ENCODE data around the gene SPRYD3.

The SPRYD3 gene

GRCh38 chr12:53047221-53048032, 31.8 kb downstream of the SPRYD3 start:
- TF ChIP-seq TCF12 (IDR thresholded peaks at IDR 0.05; ENCODE audit: low read depth) (peak; percentile 34), ZBTB7A (IDR thresholded peaks at IDR 0.05; ENCODE audit: low read depth) (no peak; the same call in none of the 2 replicates), CREB1 (IDR thresholded peaks at IDR 0.05; ENCODE audit: low read depth) (0 out of 2 replicates have a peak, but pooled peaks have one; percentile 11), EGR1 (IDR thresholded peaks at IDR 0.05) (peak; percentile 20; the same call in 1 of the 2 replicates), TEAD4 (IDR thresholded peaks at IDR 0.05) (0 out of 2 replicates have a peak, but pooled peaks have one; percentile 16), TAF1 (IDR thresholded peaks at IDR 0.05; ENCODE audit: low read depth) (no peak; the same call in 1 of the 2 replicates), EP300 (IDR thresholded peaks at IDR 0.05; ENCODE audit: borderline replicate concordance) (no peak), YY1 (IDR thresholded peaks at IDR 0.05; ENCODE audit: low read depth) (0 out of 2 replicates have a peak, but pooled peaks have one; percentile 14), RAD21 (IDR thresholded peaks at IDR 0.05; ENCODE audit: low read depth) (peak; percentile 7; the same call in 1 of the 2 replicates)
- TF ChIP-seq, protein P1, sequence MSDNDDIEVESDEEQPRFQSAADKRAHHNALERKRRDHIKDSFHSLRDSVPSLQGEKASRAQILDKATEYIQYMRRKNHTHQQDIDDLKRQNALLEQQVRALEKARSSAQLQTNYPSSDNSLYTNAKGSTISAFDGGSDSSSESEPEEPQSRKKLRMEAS (IDR thresholded peaks at IDR 0.05), result peak; percentile 41; the same call in 1 of the 2 replicates

DNA sequence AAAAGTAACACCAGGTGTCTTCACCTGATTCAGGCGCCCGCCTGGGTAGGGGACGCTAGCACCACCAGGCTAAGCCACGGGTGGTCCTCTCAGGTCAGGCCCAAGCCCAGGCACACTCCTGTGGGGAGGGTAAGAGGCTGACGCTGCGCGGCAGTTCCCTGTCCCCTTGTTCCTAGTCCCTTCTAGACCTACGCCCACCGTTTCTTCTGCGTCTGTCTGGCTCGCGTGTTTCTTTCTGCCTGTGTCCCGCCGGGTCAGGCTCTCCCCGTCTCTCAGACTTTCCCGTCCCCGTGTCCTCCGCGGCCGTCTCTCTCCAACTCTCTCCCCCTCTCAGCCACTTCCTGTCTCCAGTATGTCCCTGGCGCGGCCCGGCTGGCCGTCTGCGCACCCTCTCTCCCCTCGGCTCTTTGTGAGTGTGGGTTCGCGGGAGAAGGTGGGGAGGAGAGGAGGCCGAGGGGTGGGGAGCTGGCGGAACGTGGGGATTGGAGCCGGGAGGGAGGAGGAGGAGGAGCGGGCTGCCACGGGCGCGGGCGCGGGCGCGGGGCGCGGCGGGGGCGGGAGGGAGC, 32.5 kb downstream of the SPRYD3 start:
- TF ChIP-seq EP300 (IDR thresholded peaks at IDR 0.05; ENCODE audit: borderline replicate concordance), result peak; percentile 31; the same call in 1 of the 2 replicates
- TF ChIP-seq ZBTB7A (IDR thresholded peaks at IDR 0.05; ENCODE audit: low read depth), result peak; percentile 78
- no peak; the same call in none of the 2 replicates for TF ChIP-seq TCF12 (IDR thresholded peaks at IDR 0.05; ENCODE audit: low read depth)
- TF ChIP-seq USF1 (IDR thresholded peaks at IDR 0.05), result peak; percentile 40
- TF ChIP-seq TAF1 (IDR thresholded peaks at IDR 0.05; ENCODE audit: low read depth), result peak; percentile 67
- no peak for TF ChIP-seq EGR1 (IDR thresholded peaks at IDR 0.05)
- TF ChIP-seq, protein P1 (IDR thresholded peaks at IDR 0.05), result peak; percentile 60; the same call in 1 of the 2 replicates
- no peak; the same call in 1 of the 2 replicates for TF ChIP-seq TEAD4 (IDR thresholded peaks at IDR 0.05)

DNA sequence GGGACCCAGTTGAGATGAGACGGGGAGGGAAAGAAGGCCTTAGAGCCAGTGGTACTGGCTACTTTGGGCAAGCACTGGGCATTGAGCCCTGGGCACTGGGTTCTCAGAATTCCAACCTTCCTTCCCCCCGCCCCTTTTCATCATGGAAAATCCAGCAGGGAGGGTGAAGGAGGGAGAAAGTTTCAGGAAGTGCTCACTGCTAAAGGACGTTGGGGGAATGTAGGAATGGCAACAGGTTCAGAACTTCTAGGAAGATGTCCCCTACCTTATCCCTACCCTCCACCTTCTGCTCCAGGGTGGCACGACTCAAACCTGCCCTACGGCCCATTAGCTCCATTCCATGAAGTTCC, 33.5 kb downstream of the SPRYD3 start:
- TF ChIP-seq CEBPB (IDR thresholded peaks at IDR 0.05), result no peak
- TF ChIP-seq FOXM1 (IDR thresholded peaks at IDR 0.05; ENCODE audit: borderline replicate concordance, low read depth), result no peak
- no peak for TF ChIP-seq TCF12 (IDR thresholded peaks at IDR 0.05; ENCODE audit: low read depth)
- TF ChIP-seq NFIC (IDR thresholded peaks at IDR 0.05), result no peak
- no peak for TF ChIP-seq EP300 (IDR thresholded peaks at IDR 0.05; ENCODE audit: borderline replicate concordance)

DNA sequence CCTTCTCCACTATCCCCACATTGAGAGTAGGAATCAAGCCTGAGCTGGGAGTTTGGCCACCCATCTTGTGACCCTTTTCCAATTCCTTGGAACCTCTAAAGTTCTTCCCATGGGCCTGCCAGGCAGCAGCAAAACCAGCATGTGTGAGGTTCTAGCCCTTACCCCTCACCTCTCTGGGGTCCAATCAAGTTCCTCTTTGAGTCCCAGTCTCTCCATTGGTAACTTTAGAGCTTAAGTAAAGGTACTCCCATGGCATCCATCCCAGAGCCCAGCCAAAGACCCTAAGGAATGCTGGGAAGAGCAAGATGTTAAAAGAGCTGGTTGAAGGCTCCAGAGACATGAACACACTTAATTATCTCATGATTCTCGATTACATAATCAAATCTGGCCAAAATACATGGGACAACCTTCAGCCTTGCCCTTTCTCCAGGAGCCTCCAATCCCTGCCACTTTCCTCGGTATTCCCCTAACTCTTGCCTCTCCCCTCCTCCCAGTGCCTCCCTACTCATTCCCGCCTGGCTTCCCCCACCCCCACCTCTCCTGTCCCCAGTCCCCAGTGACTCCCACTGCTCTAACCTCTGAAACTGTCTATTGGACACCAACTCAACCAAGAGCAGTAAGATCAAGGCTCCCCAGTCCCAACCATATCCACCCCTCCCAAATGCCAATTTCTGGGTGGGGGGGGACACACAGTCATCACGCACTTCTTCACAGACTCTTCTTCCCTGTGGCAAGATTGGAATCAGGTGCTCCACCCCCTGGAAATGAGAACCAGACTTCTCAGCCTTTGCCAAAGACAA, 34.1 kb downstream of the SPRYD3 start:
- TF ChIP-seq ZBTB7A (IDR thresholded peaks at IDR 0.05; ENCODE audit: low read depth) (no peak), EGR1 (IDR thresholded peaks at IDR 0.05) (no peak), USF1 (IDR thresholded peaks at IDR 0.05) (no peak), YY1 (IDR thresholded peaks at IDR 0.05; ENCODE audit: low read depth) (no peak), TAF1 (IDR thresholded peaks at IDR 0.05; ENCODE audit: low read depth) (no peak), CEBPB (IDR thresholded peaks at IDR 0.05) (no peak), TCF12 (IDR thresholded peaks at IDR 0.05; ENCODE audit: low read depth) (no peak), EP300 (IDR thresholded peaks at IDR 0.05; ENCODE audit: borderline replicate concordance) (no peak), RAD21 (IDR thresholded peaks at IDR 0.05; ENCODE audit: low read depth) (no peak), NFIC (IDR thresholded peaks at IDR 0.05) (no peak), FOXM1 (IDR thresholded peaks at IDR 0.05; ENCODE audit: borderline replicate concordance, low read depth) (no peak), TEAD4 (IDR thresholded peaks at IDR 0.05) (no peak), CREB1 (IDR thresholded peaks at IDR 0.05; ENCODE audit: low read depth) (no peak)
- TF ChIP-seq, protein P2, sequence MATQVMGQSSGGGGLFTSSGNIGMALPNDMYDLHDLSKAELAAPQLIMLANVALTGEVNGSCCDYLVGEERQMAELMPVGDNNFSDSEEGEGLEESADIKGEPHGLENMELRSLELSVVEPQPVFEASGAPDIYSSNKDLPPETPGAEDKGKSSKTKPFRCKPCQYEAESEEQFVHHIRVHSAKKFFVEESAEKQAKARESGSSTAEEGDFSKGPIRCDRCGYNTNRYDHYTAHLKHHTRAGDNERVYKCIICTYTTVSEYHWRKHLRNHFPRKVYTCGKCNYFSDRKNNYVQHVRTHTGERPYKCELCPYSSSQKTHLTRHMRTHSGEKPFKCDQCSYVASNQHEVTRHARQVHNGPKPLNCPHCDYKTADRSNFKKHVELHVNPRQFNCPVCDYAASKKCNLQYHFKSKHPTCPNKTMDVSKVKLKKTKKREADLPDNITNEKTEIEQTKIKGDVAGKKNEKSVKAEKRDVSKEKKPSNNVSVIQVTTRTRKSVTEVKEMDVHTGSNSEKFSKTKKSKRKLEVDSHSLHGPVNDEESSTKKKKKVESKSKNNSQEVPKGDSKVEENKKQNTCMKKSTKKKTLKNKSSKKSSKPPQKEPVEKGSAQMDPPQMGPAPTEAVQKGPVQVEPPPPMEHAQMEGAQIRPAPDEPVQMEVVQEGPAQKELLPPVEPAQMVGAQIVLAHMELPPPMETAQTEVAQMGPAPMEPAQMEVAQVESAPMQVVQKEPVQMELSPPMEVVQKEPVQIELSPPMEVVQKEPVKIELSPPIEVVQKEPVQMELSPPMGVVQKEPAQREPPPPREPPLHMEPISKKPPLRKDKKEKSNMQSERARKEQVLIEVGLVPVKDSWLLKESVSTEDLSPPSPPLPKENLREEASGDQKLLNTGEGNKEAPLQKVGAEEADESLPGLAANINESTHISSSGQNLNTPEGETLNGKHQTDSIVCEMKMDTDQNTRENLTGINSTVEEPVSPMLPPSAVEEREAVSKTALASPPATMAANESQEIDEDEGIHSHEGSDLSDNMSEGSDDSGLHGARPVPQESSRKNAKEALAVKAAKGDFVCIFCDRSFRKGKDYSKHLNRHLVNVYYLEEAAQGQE (IDR thresholded peaks at IDR 0.05; ENCODE audit: low read depth), result no peak
- TF ChIP-seq, protein P1 (IDR thresholded peaks at IDR 0.05), result no peak

DNA sequence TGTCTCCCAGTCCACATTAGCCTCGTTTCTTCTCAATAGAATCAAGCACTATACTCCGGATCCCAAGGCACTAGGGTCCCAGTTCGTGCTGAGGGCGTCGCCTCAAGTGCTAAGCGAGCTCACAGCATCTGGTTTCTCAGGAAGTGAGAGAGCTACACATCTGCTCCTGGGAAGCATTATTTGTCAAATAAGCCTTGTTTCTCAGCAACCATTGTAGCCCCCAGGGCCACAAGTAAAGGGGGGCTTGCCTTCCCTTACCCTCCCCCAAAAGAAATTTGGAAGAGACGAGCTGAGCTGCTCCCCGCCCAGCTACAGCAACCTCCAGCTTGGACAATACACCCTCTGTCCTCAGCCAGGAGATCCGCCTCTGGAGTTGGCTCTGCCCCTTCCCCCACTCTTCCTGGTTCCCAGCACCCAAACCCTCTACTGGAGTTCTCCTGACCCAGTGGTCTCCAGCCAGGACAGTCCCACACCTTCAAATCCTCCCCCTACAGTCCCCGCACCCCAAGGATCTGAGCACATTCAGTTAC, 35.1 kb downstream of the SPRYD3 start:
- TF ChIP-seq, protein P1 (IDR thresholded peaks at IDR 0.05), result no peak
- TF ChIP-seq YY1 (IDR thresholded peaks at IDR 0.05; ENCODE audit: low read depth) (no peak), EGR1 (IDR thresholded peaks at IDR 0.05) (no peak), ZBTB7A (IDR thresholded peaks at IDR 0.05; ENCODE audit: low read depth) (no peak), NFIC (IDR thresholded peaks at IDR 0.05) (no peak), USF1 (IDR thresholded peaks at IDR 0.05) (no peak), TEAD4 (IDR thresholded peaks at IDR 0.05) (no peak), EP300 (IDR thresholded peaks at IDR 0.05; ENCODE audit: borderline replicate concordance) (no peak)

Data from Ishikawa (cell line).